ENCODE data around the gene CNKSR3.

Gene CNKSR3

GRCh38 chr6:154343473-154344308 is 166.8 kb downstream of the CNKSR3 start:
- no peaks in the 10 kb centered on the region for H3K36me3 ChIP-seq (ENCODE audit: control insufficient read depth in 2 of 2, insufficient read depth in 2 of 2, low read length in 2 of 2)
- H3K4me3 ChIP-seq (ENCODE audit: low read length in 2 of 2) = peak overlapping the region; percentile 58 to 76
- no peaks in the 10 kb centered on the region for H3K27me3 ChIP-seq (ENCODE audit: control insufficient read depth in 2 of 2, insufficient read depth in 2 of 2, low read length in 2 of 2)
- no peaks in the 10 kb centered on the region for H3K9me3 ChIP-seq (ENCODE audit: control insufficient read depth in 2 of 2, low read length in 2 of 2)
- peak overlapping the region; percentile 44 to 65 for H3K9ac ChIP-seq (ENCODE audit: low read depth in 1 of 2, low read length in 2 of 2)
- peaks cover 2% of the 10 kb centered on the region in 2 donors for H3K4me1 ChIP-seq (ENCODE audit: control insufficient read depth in 2 of 2, insufficient read depth in 2 of 2, low read length in 2 of 2)
- peak overlapping the region; percentile 72 to 82 for H3K27ac ChIP-seq (ENCODE audit: low read depth in 2 of 2, low read length in 2 of 2)

- Histone ChIP-seq H3K4me1 (ENCODE audit: control insufficient read depth in 2 of 2, insufficient read depth in 2 of 2, low read length in 2 of 2) (peaks cover 2% of the 10 kb centered on the region in 2 donors), H3K27me3 (ENCODE audit: control insufficient read depth in 2 of 2, insufficient read depth in 2 of 2, low read length in 2 of 2) (no peaks in the 10 kb centered on the region), H3K4me3 (ENCODE audit: low read length in 2 of 2) (no peak overlapping the region), H3K9me3 (ENCODE audit: control insufficient read depth in 2 of 2, low read length in 2 of 2) (no peaks in the 10 kb centered on the region), H3K27ac (ENCODE audit: low read depth in 2 of 2, low read length in 2 of 2) (no peak overlapping the region), H3K9ac (ENCODE audit: low read depth in 1 of 2, low read length in 2 of 2) (no peak overlapping the region), H3K36me3 (ENCODE audit: control insufficient read depth in 2 of 2, insufficient read depth in 2 of 2, low read length in 2 of 2) (no peaks in the 10 kb centered on the region)
These were observed 168.6 kb downstream of the CNKSR3 start for GRCh38 chr6:154341871-154342270.

GRCh38 chr6:154341336-154341735 is 169.1 kb downstream of the CNKSR3 start:
- peaks cover 2% of the 10 kb centered on the region in 2 donors for H3K4me1 ChIP-seq (ENCODE audit: control insufficient read depth in 2 of 2, insufficient read depth in 2 of 2, low read length in 2 of 2)
- H3K36me3 ChIP-seq (ENCODE audit: control insufficient read depth in 2 of 2, insufficient read depth in 2 of 2, low read length in 2 of 2) = no peaks in the 10 kb centered on the region
- no peak overlapping the region for H3K9ac ChIP-seq (ENCODE audit: low read depth in 1 of 2, low read length in 2 of 2)
- H3K9me3 ChIP-seq (ENCODE audit: control insufficient read depth in 2 of 2, low read length in 2 of 2) = no peaks in the 10 kb centered on the region
- no peak overlapping the region for H3K4me3 ChIP-seq (ENCODE audit: low read length in 2 of 2)
- no peak overlapping the region for H3K27ac ChIP-seq (ENCODE audit: low read depth in 2 of 2, low read length in 2 of 2)
- no peaks in the 10 kb centered on the region for H3K27me3 ChIP-seq (ENCODE audit: control insufficient read depth in 2 of 2, insufficient read depth in 2 of 2, low read length in 2 of 2)
